WERI-Rb-1 (cell line): ENCODE data around the gene WDR1.

Experiments
- DNase-seq: peaks from one replicate; pipeline ENCODE4 v3.0.0-alpha.2; 2020
- H3K27ac ChIP-seq: fragments of 250-450 bp; sonication (Bioruptor Pico); 2 replicates; pipeline ENCODE4 v1.5.1; 2020; ENCODE audit warnings: mild to moderate bottlenecking, moderate library complexity
- H3K27me3 ChIP-seq: fragments of 250-450 bp; sonication (Bioruptor Pico); 2 replicates; pipeline ENCODE4 v1.5.1; 2021; ENCODE audit warnings: mild to moderate bottlenecking, low read depth, moderate library complexity; ENCODE audit not compliant: insufficient read depth, severe bottlenecking
- H3K36me3 ChIP-seq: fragments of 250-450 bp; sonication (Bioruptor Pico); 2 replicates; pipeline ENCODE4 v1.5.1; 2020; ENCODE audit warnings: mild to moderate bottlenecking, moderate library complexity
- H3K4me3 ChIP-seq: 2 replicates; pipeline ENCODE4 v1.5.1; 2011; ENCODE audit warnings: low read depth, mild to moderate bottlenecking, control low read depth, low read length
- H3K9me3 ChIP-seq: fragments of 250-450 bp; sonication (Bioruptor Pico); 2 replicates; pipeline ENCODE4 v1.5.1; 2021; ENCODE audit warnings: mild to moderate bottlenecking, moderate library complexity; ENCODE audit not compliant: severe bottlenecking
- TF ChIP-seq, protein P1 (sequence below): IDR thresholded peaks from 2 replicates; pipeline ENCODE4 v1.5.1; 2011; ENCODE audit warnings: low read depth, mild to moderate bottlenecking, control low read depth, inconsistent platforms, low read length

WDR1 gene

DNA sequence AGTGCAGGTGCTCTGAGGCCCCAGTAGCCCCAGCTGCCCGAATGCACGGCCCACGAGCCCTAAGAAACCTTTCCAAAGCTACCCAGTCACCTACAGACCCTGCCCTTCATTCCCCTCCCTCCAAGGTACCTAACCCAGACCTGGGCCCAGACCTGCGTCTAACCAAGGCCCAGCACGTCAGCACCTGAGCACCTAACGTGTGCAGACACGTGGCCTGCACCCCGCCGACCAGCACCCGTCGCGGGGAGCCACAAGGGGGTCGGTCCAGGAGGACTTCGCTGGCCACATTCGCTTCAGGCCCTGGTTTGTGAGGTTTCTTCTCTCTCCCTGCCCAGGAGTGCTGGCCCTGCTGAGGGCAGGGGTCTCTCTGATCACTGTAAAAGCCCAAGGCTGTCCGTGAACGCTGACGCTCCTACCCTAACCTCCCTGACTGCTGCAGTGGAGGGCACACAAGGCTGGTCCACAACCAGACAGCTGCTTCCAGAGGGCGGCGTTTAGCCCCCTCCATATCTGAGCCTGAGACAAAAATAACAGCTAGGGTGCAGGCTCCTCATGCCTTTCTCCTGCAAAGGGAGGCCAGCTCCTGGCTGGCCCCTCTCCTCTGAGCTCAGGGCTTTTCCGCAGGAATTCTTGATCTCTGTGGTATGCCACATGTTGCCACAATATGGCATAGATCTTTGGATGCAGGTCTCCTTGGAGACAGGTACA lies 31.8 kb downstream of the WDR1 start:
- TF ChIP-seq, protein P1, sequence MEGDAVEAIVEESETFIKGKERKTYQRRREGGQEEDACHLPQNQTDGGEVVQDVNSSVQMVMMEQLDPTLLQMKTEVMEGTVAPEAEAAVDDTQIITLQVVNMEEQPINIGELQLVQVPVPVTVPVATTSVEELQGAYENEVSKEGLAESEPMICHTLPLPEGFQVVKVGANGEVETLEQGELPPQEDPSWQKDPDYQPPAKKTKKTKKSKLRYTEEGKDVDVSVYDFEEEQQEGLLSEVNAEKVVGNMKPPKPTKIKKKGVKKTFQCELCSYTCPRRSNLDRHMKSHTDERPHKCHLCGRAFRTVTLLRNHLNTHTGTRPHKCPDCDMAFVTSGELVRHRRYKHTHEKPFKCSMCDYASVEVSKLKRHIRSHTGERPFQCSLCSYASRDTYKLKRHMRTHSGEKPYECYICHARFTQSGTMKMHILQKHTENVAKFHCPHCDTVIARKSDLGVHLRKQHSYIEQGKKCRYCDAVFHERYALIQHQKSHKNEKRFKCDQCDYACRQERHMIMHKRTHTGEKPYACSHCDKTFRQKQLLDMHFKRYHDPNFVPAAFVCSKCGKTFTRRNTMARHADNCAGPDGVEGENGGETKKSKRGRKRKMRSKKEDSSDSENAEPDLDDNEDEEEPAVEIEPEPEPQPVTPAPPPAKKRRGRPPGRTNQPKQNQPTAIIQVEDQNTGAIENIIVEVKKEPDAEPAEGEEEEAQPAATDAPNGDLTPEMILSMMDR: no peak
- DNase-seq: no peak
- peaks cover 98% of the 10 kb centered on the region for H3K36me3 ChIP-seq
- H3K4me3 ChIP-seq: no peak overlapping the region
- H3K27me3 ChIP-seq: no peaks in the 10 kb centered on the region
- no peak overlapping the region for H3K27ac ChIP-seq
- no peaks in the 10 kb centered on the region for H3K9me3 ChIP-seq

DNA sequence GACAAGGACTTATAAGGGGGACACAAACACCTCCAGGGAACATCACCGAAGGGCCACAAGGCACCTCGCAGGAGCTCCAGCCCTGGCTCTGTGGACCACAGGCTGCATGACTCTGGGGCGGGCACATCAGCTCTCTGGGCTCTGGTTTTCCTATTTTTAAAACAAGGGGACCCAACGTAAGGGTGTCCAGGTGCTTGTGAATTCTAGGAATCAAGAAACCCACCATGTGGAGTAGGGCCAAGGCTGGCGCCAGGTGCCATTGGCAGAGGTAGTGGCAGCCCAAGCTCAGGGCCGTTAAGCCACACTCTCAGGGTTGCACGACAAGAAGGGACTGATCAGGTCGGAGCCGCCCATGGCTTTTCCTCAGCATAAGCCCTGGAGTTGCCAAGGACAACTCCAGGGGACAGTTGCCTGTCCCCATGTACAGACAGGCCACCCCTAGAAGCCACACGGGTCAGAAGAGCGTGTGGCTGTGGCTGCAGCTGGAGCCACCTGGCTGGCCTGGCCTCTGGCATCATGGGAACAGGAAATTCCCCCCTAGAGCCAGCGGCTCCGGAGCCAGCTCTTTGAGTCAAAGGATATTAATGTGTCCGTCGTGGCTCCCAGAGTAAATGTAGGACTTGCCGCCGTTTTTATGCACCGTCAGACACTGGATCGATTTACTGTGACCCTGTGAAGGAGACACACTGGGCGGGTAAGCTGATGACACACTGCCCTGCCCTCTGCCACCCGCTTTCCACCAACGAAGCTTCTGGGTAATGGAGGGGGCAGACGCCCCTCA lies 32.5 kb downstream of the WDR1 start:
- Histone ChIP-seq H3K36me3 (peaks cover 98% of the 10 kb centered on the region), H3K9me3 (no peaks in the 10 kb centered on the region), H3K27ac (no peak overlapping the region), H3K27me3 (no peaks in the 10 kb centered on the region), H3K4me3 (no peak overlapping the region)
- DNase-seq: no peak
- TF ChIP-seq, protein P1: no peak

- H3K4me3 ChIP-seq: no peak overlapping the region
- H3K36me3 ChIP-seq: peaks cover 97% of the 10 kb centered on the region
- TF ChIP-seq, protein P1: no peak
- H3K27ac ChIP-seq: no peak overlapping the region
- H3K27me3 ChIP-seq: no peaks in the 10 kb centered on the region
- no peak for DNase-seq
- H3K9me3 ChIP-seq: no peaks in the 10 kb centered on the region
Measured at GRCh38 chr4:10083331-10083771, 33.2 kb downstream of the WDR1 start.

- H3K4me3 ChIP-seq: no peak overlapping the region
- H3K9me3 ChIP-seq: no peaks in the 10 kb centered on the region
- no peak for DNase-seq
- H3K27ac ChIP-seq: no peak overlapping the region
- H3K36me3 ChIP-seq: peaks cover 97% of the 10 kb centered on the region
- TF ChIP-seq, protein P1: no peak
- H3K27me3 ChIP-seq: no peaks in the 10 kb centered on the region
Measured at GRCh38 chr4:10082459-10083272, 33.9 kb downstream of the WDR1 start.

DNA sequence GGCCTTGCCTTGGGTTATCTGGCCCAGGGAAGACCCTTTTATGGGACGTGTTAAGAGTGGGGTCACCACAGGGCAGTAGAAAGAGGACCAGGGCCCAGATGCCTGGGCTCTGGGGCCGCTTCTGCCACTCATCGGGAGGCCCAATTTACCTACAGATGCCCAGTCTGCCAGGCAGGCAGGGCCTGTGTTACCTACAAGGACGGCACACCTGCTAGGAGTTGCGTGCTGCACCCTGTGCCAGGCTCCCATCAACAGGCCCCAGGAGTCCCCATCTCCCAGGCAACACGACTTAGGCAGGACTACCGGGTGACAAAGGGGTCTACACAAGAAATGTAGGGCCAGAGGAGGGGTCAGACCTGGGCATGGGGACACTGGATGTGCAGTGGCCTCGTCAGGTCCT lies 34.6 kb downstream of the WDR1 start:
- no peak for DNase-seq
- Histone ChIP-seq H3K36me3 (peaks cover 97% of the 10 kb centered on the region), H3K9me3 (no peaks in the 10 kb centered on the region), H3K27ac (no peak overlapping the region), H3K27me3 (no peaks in the 10 kb centered on the region), H3K4me3 (no peak overlapping the region)
- TF ChIP-seq, protein P1: no peak
